CD14-positive monocyte (primary cell): ENCODE results near the gene TEX48. TPM values are rescaled to one million over a fixed set of nuclear protein-coding genes. Genes with fewer than 3 reads are reported as not detected.

Experiments used
- DNase-seq, 3 donors: peaks; one replicate each; pipeline ENCODE4 v3.0.0-alpha.2; 2011 to 2022
- H2AFZ ChIP-seq: 2 replicates; pipeline ENCODE4 v1.6.0; 2012; ENCODE audit warnings: mild to moderate bottlenecking, low read depth, low read length, inconsistent platforms; ENCODE audit not compliant: insufficient read depth, poor library complexity, severe bottlenecking
- H3K27ac ChIP-seq, 2 donors: 1 replicate in 1 of 2; 2 replicates in 1 of 2; pipeline ENCODE4 v1.5.1; 2012 to 2013; ENCODE audit warnings: low read length in 2 of 2, control low read depth in 1 of 2, inconsistent platforms in 1 of 2, low read depth in 1 of 2, mild to moderate bottlenecking in 1 of 2
- H3K27me3 ChIP-seq, 2 donors: one replicate each; pipeline versions ENCODE4 v1.6.0 to v1.6.1; 2011 to 2013; ENCODE audit warnings: low read length in 2 of 2; ENCODE audit not compliant: control insufficient read depth in 2 of 2, insufficient read depth in 2 of 2
- H3K36me3 ChIP-seq, 2 donors: replicated peaks in 1 of 2; 1 replicate in 1 of 2; 2 replicates in 1 of 2; pipeline versions ENCODE4 v1.5.1 to v1.6.1; 2012 to 2013; ENCODE audit warnings: low read length in 2 of 2, control low read depth in 1 of 2, inconsistent platforms in 1 of 2, mild to moderate bottlenecking in 1 of 2; ENCODE audit not compliant: insufficient read depth in 2 of 2, control insufficient read depth in 1 of 2
- H3K4me1 ChIP-seq, 2 donors: 1 replicate in 1 of 2; 2 replicates in 1 of 2; pipeline versions ENCODE4 v1.5.1 to v1.6.1; 2012 to 2013; ENCODE audit warnings: low read length in 2 of 2, control low read depth in 1 of 2, inconsistent platforms in 1 of 2, mild to moderate bottlenecking in 1 of 2, moderate library complexity in 1 of 2; ENCODE audit not compliant: insufficient read depth in 2 of 2, control insufficient read depth in 1 of 2
- H3K4me2 ChIP-seq: replicated peaks from 2 replicates; pipeline ENCODE3; 2012; ENCODE audit warnings: low read length, moderate library complexity, mild to moderate bottlenecking; ENCODE audit not compliant: poor library complexity, severe bottlenecking; ENCODE audit errors: extremely low read depth
- H3K4me3 ChIP-seq, 3 experiments: fragments of 200-600 bp in 1 of 3; sonication (generic) in 1 of 3; replicated peaks in 1 of 3; 1 replicate in 2 of 3; 2 replicates in 1 of 3; pipeline ENCODE4 v1.5.1; 2011 to 2013; ENCODE audit warnings: low read length in 3 of 3, mild to moderate bottlenecking in 3 of 3, control low read depth in 2 of 3, low read depth in 2 of 3, inconsistent platforms in 1 of 3, moderate library complexity in 1 of 3
- H3K79me2 ChIP-seq: 2 replicates; pipeline ENCODE4 v1.6.0; 2012; ENCODE audit warnings: mild to moderate bottlenecking, control low read depth, inconsistent platforms, low read length, moderate library complexity; ENCODE audit not compliant: insufficient read depth
- H3K9ac ChIP-seq: 2 replicates; pipeline ENCODE4 v1.6.0; 2017; ENCODE audit warnings: low read length, mild to moderate bottlenecking; ENCODE audit not compliant: insufficient read depth, poor library complexity, severe bottlenecking
- H3K9me3 ChIP-seq, 2 donors: replicated peaks in 1 of 2; 1 replicate in 1 of 2; 2 replicates in 1 of 2; pipeline versions ENCODE4 v1.5.1 to v1.6.1; 2012 to 2013; ENCODE audit warnings: low read length in 2 of 2, control low read depth in 1 of 2; ENCODE audit not compliant: control insufficient read depth in 1 of 2, insufficient read depth in 1 of 2
- H4K20me1 ChIP-seq: 2 replicates; pipeline ENCODE4 v1.6.0; 2012; ENCODE audit warnings: mild to moderate bottlenecking, low read length, control low read depth, moderate library complexity; ENCODE audit not compliant: insufficient read depth
- H3K27ac Mint-ChIP-seq, 7 donors: one replicate each; pipeline ENCODE4 v1.8.0; 2020; ENCODE audit warnings: mild to moderate bottlenecking in 7 of 7, mixed read lengths in 7 of 7, moderate library complexity in 6 of 7, inconsistent platforms in 2 of 7
- H3K27me3 Mint-ChIP-seq, 3 donors: one replicate each; pipeline ENCODE4 v1.8.0; 2021 to 2022; ENCODE audit warnings: low read depth in 3 of 3, mild to moderate bottlenecking in 3 of 3, mixed read lengths in 3 of 3, moderate library complexity in 3 of 3, inconsistent platforms in 1 of 3
- H3K36me3 Mint-ChIP-seq, 2 donors: one replicate each; pipeline ENCODE4 v1.8.0; 2020; ENCODE audit warnings: mixed read lengths in 2 of 2, inconsistent platforms in 1 of 2, mild to moderate bottlenecking in 1 of 2
- H3K4me1 Mint-ChIP-seq: one replicate; pipeline ENCODE4 v1.8.0; 2020; ENCODE audit warnings: mild to moderate bottlenecking, mixed read lengths
- H3K4me3 Mint-ChIP-seq, 2 donors: one replicate each; pipeline ENCODE4 v1.8.0; 2020; ENCODE audit warnings: mild to moderate bottlenecking in 2 of 2, mixed read lengths in 2 of 2, moderate library complexity in 1 of 2
- H3K9me3 Mint-ChIP-seq, 7 donors: one replicate each; pipeline ENCODE4 v1.8.0; 2020 to 2022; ENCODE audit warnings: mixed read lengths in 7 of 7, mild to moderate bottlenecking in 6 of 7, moderate library complexity in 6 of 7, inconsistent platforms in 2 of 7
- WGBS: methylation state at CpG from one replicate; pipeline ENCODE4 v1.1.5; 2013; ENCODE audit warnings: missing lambda C conversion rate; ENCODE audit not compliant: insufficient coverage; 5-methylcytosine and 5-hydroxymethylcytosine counted together
- intact Hi-C, 2 donors: fragments of 100-400 bp; cut with micrococcal nuclease; formaldehyde crosslinking; loops; one replicate each; pipeline versions ENCODE4 v1.15.0 to v1.15.1; 2023
- polyA plus RNA-seq, 3 donors: library from polyadenylated mRNA; depleted of rRNA in 1 of 3; unstranded in 2 of 3; stranded (reverse) in 1 of 3; fragments of 300-500 nt in 2 of 3; fragments of >200 nt in 1 of 3; fragmentation: Illumina TruSeq in 2 of 3; gene quantifications; 1 replicate in 2 of 3; 2 replicates in 1 of 3; pipeline ENCODE4 v1.2.3, GENCODE V29; 2012 to 2021
- TF ChIP-seq, protein P1 (sequence below): fragments of 200-600 bp; IDR thresholded peaks from one replicate; pipeline ENCODE4 v1.8.0; 2022; ENCODE audit warnings: antibody characterized with exemption, mild to moderate bottlenecking

TEX48 gene
- polyA plus RNA-seq, 3 donors: not detected

GRCh38 chr9:114684036-114684435 lies 2.0 kb upstream of the TEX48 start:
- Histone ChIP-seq H4K20me1 (no peaks in the 10 kb centered on the region), H3K27ac (no peak overlapping the region), H3K4me1 (no peaks in the 10 kb centered on the region), H2AFZ (no peak overlapping the region), H3K4me3 (no peak overlapping the region), H3K4me2 (no peak overlapping the region), H3K79me2 (no peaks in the 10 kb centered on the region), H3K9me3 (no peaks in the 10 kb centered on the region), H3K36me3 (no peaks in the 10 kb centered on the region), H3K27me3 (no peaks in the 10 kb centered on the region), H3K9ac (no peak overlapping the region)
- no peak for DNase-seq
- no peaks in the 10 kb centered on the region for H3K9me3 Mint-ChIP-seq
- TF ChIP-seq, protein P1, sequence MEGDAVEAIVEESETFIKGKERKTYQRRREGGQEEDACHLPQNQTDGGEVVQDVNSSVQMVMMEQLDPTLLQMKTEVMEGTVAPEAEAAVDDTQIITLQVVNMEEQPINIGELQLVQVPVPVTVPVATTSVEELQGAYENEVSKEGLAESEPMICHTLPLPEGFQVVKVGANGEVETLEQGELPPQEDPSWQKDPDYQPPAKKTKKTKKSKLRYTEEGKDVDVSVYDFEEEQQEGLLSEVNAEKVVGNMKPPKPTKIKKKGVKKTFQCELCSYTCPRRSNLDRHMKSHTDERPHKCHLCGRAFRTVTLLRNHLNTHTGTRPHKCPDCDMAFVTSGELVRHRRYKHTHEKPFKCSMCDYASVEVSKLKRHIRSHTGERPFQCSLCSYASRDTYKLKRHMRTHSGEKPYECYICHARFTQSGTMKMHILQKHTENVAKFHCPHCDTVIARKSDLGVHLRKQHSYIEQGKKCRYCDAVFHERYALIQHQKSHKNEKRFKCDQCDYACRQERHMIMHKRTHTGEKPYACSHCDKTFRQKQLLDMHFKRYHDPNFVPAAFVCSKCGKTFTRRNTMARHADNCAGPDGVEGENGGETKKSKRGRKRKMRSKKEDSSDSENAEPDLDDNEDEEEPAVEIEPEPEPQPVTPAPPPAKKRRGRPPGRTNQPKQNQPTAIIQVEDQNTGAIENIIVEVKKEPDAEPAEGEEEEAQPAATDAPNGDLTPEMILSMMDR: no peak
- WGBS: 69% methylated on average over 2 of the region's 6 CpGs
- no peak overlapping the region for H3K4me3 Mint-ChIP-seq
- H3K4me1 Mint-ChIP-seq: peaks cover 3% of the 10 kb centered on the region
- intact Hi-C loops: loop anchor here (5.0 to 10.0 kb wide), 3 partner anchors 51 to 841 kb away; no protein-coding TSS in a partner anchor
- H3K27ac Mint-ChIP-seq: no peak overlapping the region
- no peaks in the 10 kb centered on the region for H3K36me3 Mint-ChIP-seq
- H3K27me3 Mint-ChIP-seq: peaks cover 0 to 4% (median 0%) of the 10 kb centered on the region in 3 donors

- no CpG with 5 or more reads among the region's 3 CpGs for WGBS
- no peak for DNase-seq
- no peak overlapping the region for H3K4me2 ChIP-seq
- H3K27ac ChIP-seq: no peak overlapping the region
- H3K4me1 ChIP-seq: no peaks in the 10 kb centered on the region
- Mint-ChIP-seq H3K4me3 (no peak overlapping the region), H3K36me3 (no peaks in the 10 kb centered on the region), H3K9me3 (no peaks in the 10 kb centered on the region), H3K27ac (no peak overlapping the region), H3K4me1 (peaks cover 3% of the 10 kb centered on the region), H3K27me3 (peaks cover 0 to 4% (median 0%) of the 10 kb centered on the region in 3 donors)
- intact Hi-C loops: loop anchor here (5.0 to 10.0 kb wide), 3 partner anchors 52 to 842 kb away; no protein-coding TSS in a partner anchor
- no peaks in the 10 kb centered on the region for H4K20me1 ChIP-seq
- H2AFZ ChIP-seq: no peak overlapping the region
- TF ChIP-seq, protein P1: no peak
- H3K79me2 ChIP-seq: no peaks in the 10 kb centered on the region
- no peaks in the 10 kb centered on the region for H3K36me3 ChIP-seq
- no peak overlapping the region for H3K4me3 ChIP-seq
- no peak overlapping the region for H3K9ac ChIP-seq
- H3K9me3 ChIP-seq: no peaks in the 10 kb centered on the region
- no peaks in the 10 kb centered on the region for H3K27me3 ChIP-seq
Observed at GRCh38 chr9:114682846-114683245, 854 bp upstream of the TEX48 start.
